HepG2 (cell line): ENCODE measurements around the gene USP40.

Source experiments
- ZNF253 ChIP-seq: sonication (generic); formaldehyde crosslinking; IDR thresholded peaks from 2 replicates; pipeline ENCODE4 v1.8.0; 2022; ENCODE audit warnings: mild to moderate bottlenecking, missing genetic modification reagents, borderline replicate concordance
- TF ChIP-seq, protein P1 (sequence below): IDR thresholded peaks from 2 replicates; pipeline ENCODE4 v1.6.1; 2016
- TF ChIP-seq, protein P2 (sequence below): sonication (generic); formaldehyde crosslinking; IDR thresholded peaks from 2 replicates; pipeline ENCODE4 v1.4.0; 2020; ENCODE audit warnings: missing genetic modification reagents
- TF ChIP-seq, protein P3 (sequence below): sonication (generic); formaldehyde crosslinking; IDR thresholded peaks from 2 replicates; pipeline ENCODE4 v1.5.0; 2020; ENCODE audit warnings: mild to moderate bottlenecking, missing genetic modification reagents, moderate library complexity

- TF ChIP-seq, protein P1, sequence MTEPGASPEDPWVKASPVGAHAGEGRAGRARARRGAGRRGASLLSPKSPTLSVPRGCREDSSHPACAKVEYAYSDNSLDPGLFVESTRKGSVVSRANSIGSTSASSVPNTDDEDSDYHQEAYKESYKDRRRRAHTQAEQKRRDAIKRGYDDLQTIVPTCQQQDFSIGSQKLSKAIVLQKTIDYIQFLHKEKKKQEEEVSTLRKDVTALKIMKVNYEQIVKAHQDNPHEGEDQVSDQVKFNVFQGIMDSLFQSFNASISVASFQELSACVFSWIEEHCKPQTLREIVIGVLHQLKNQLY (CRISPR knock-in tag): no peak
- TF ChIP-seq, protein P2, sequence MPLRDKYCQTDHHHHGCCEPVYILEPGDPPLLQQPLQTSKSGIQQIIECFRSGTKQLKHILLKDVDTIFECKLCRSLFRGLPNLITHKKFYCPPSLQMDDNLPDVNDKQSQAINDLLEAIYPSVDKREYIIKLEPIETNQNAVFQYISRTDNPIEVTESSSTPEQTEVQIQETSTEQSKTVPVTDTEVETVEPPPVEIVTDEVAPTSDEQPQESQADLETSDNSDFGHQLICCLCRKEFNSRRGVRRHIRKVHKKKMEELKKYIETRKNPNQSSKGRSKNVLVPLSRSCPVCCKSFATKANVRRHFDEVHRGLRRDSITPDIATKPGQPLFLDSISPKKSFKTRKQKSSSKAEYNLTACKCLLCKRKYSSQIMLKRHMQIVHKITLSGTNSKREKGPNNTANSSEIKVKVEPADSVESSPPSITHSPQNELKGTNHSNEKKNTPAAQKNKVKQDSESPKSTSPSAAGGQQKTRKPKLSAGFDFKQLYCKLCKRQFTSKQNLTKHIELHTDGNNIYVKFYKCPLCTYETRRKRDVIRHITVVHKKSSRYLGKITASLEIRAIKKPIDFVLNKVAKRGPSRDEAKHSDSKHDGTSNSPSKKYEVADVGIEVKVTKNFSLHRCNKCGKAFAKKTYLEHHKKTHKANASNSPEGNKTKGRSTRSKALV (CRISPR knock-in tag): no peak
- no peak for TF ChIP-seq ZNF253 (CRISPR knock-in tag)
- TF ChIP-seq, protein P3, sequence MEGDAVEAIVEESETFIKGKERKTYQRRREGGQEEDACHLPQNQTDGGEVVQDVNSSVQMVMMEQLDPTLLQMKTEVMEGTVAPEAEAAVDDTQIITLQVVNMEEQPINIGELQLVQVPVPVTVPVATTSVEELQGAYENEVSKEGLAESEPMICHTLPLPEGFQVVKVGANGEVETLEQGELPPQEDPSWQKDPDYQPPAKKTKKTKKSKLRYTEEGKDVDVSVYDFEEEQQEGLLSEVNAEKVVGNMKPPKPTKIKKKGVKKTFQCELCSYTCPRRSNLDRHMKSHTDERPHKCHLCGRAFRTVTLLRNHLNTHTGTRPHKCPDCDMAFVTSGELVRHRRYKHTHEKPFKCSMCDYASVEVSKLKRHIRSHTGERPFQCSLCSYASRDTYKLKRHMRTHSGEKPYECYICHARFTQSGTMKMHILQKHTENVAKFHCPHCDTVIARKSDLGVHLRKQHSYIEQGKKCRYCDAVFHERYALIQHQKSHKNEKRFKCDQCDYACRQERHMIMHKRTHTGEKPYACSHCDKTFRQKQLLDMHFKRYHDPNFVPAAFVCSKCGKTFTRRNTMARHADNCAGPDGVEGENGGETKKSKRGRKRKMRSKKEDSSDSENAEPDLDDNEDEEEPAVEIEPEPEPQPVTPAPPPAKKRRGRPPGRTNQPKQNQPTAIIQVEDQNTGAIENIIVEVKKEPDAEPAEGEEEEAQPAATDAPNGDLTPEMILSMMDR (CRISPR knock-in tag): no peak
These were observed 19.8 kb downstream of the USP40 start for GRCh38 chr2:233546774-233547173.
